IMR-90 (cell line): Measurements from ENCODE around the gene DPH6. TPM values are rescaled to one million over a fixed set of nuclear protein-coding genes. Genes with fewer than 3 reads are reported as not detected.

Experiments used
- ATAC-seq: fragments of 200-7000 bp; cut with Tn5 transposase; 2 replicates; pipeline ENCODE4 v1.9.1; 2020; ENCODE audit warnings: low read depth, mild to moderate bottlenecking, moderate library complexity
- BruUV-seq: library from RNA; stranded (reverse); fragments of 400-500 nt; replicated peaks from 2 replicates; lab custom pipeline; 2021; lab: Mats Ljungman, UMichigan
- CTCF ChIA-PET: fragments of 300-600 bp; formaldehyde crosslinking; extraction: SDS; loops from one replicate; lab custom pipeline; 2021; ENCODE audit warnings: antibody characterized with exemption; lab: Yijun Ruan, JAX
- POLR2A ChIA-PET: fragments of 300-600 bp; sonication (Branson Sonifier 250); formaldehyde crosslinking; loops from one replicate; lab custom pipeline; 2022; ENCODE audit warnings: antibody characterized with exemption; ENCODE audit not compliant: unreplicated experiment; lab: Charles Lee
- DNase-seq: peaks from one replicate; pipeline ENCODE4 v3.0.0; 2013
- H2AFZ ChIP-seq: replicated peaks from 2 replicates; pipeline ENCODE3; 2013; ENCODE audit warnings: low read length, mild to moderate bottlenecking; ENCODE audit not compliant: poor library complexity
- H2AK5ac ChIP-seq: 2 replicates; pipeline ENCODE4 v1.6.1; 2013; ENCODE audit warnings: low read depth, low read length, inconsistent platforms
- H2AK9ac ChIP-seq: replicated peaks from 2 replicates; pipeline ENCODE3; 2013; ENCODE audit warnings: mild to moderate bottlenecking, low read depth, low read length, moderate library complexity; ENCODE audit not compliant: poor library complexity
- H2BK120ac ChIP-seq: 2 replicates; pipeline ENCODE4 v1.6.1; 2013; ENCODE audit warnings: low read depth, low read length, inconsistent platforms
- H2BK15ac ChIP-seq: 3 replicates; pipeline ENCODE4 v1.6.1; 2013; ENCODE audit warnings: low read depth, low read length, inconsistent platforms
- H2BK20ac ChIP-seq: 2 replicates; pipeline ENCODE4 v1.6.1; 2013; ENCODE audit warnings: low read depth, mild to moderate bottlenecking, inconsistent platforms, low read length, moderate library complexity
- H2BK5ac ChIP-seq: 2 replicates; pipeline ENCODE4 v1.6.1; 2013; ENCODE audit warnings: mild to moderate bottlenecking, low read depth, low read length, inconsistent platforms; ENCODE audit not compliant: poor library complexity, severe bottlenecking
- H3K14ac ChIP-seq: replicated peaks from 2 replicates; pipeline ENCODE4 v1.6.1; 2013; ENCODE audit warnings: low read depth, low read length, inconsistent platforms
- H3K18ac ChIP-seq: 2 replicates; pipeline ENCODE4 v1.6.1; 2013; ENCODE audit warnings: low read depth, low read length, control low read depth
- H3K23ac ChIP-seq: 2 replicates; pipeline ENCODE4 v1.6.1; 2013; ENCODE audit warnings: low read depth, low read length, inconsistent platforms
- H3K27ac ChIP-seq: 2 replicates; pipeline ENCODE4 v1.5.1; 2013; ENCODE audit warnings: mild to moderate bottlenecking, control low read depth, low read length; ENCODE audit not compliant: insufficient read depth
- H3K27me3 ChIP-seq: 2 replicates; pipeline ENCODE4 v1.6.1; 2013; ENCODE audit warnings: low read length; ENCODE audit not compliant: control insufficient read depth, insufficient read depth
- H3K36me3 ChIP-seq: 2 replicates; pipeline ENCODE4 v1.6.1; 2013; ENCODE audit warnings: low read length, mixed read lengths; ENCODE audit not compliant: control insufficient read depth, insufficient read depth
- H3K4ac ChIP-seq: 2 replicates; pipeline ENCODE4 v1.6.1; 2013; ENCODE audit warnings: low read depth, low read length, inconsistent platforms
- H3K4me1 ChIP-seq: 2 replicates; pipeline ENCODE4 v1.6.1; 2013; ENCODE audit warnings: low read length, mixed read lengths; ENCODE audit not compliant: control insufficient read depth, insufficient read depth
- H3K4me2 ChIP-seq: 2 replicates; pipeline ENCODE4 v1.6.1; 2013; ENCODE audit warnings: low read depth, mild to moderate bottlenecking, control low read depth, low read length, moderate library complexity
- H3K4me3 ChIP-seq: 2 replicates; pipeline ENCODE4 v1.5.1; 2013; ENCODE audit warnings: low read depth, mild to moderate bottlenecking, control low read depth, low read length, moderate library complexity; ENCODE audit not compliant: insufficient read depth
- H3K56ac ChIP-seq: 2 replicates; pipeline ENCODE4 v1.6.1; 2013; ENCODE audit warnings: low read length, inconsistent platforms; ENCODE audit not compliant: insufficient read depth; ENCODE audit errors: extremely low read depth
- H3K79me1 ChIP-seq, 2 experiments: 2 replicates each; pipeline ENCODE4 v1.6.1; 2013; ENCODE audit warnings: low read length in 2 of 2, inconsistent platforms in 1 of 2, low read depth in 1 of 2
- H3K9ac ChIP-seq: 2 replicates; pipeline ENCODE4 v1.6.1; 2013; ENCODE audit warnings: low read depth, low read length, control low read depth
- H3K9me1 ChIP-seq: 2 replicates; pipeline ENCODE4 v1.6.1; 2013; ENCODE audit warnings: low read length, inconsistent platforms; ENCODE audit not compliant: insufficient read depth
- H3K9me3 ChIP-seq: 2 replicates; pipeline ENCODE4 v1.6.1; 2013; ENCODE audit warnings: low read length; ENCODE audit not compliant: control insufficient read depth, insufficient read depth
- H4K20me1 ChIP-seq: 2 replicates; pipeline ENCODE4 v1.6.1; 2013; ENCODE audit warnings: low read length, inconsistent platforms; ENCODE audit not compliant: insufficient read depth
- H4K5ac ChIP-seq: 2 replicates; pipeline ENCODE4 v1.6.1; 2013; ENCODE audit warnings: mild to moderate bottlenecking, low read depth, low read length, control low read depth
- H4K8ac ChIP-seq, 2 experiments: 2 replicates each; pipeline ENCODE4 v1.6.1; 2013; ENCODE audit warnings: low read depth in 2 of 2, low read length in 2 of 2, control low read depth in 1 of 2, inconsistent platforms in 1 of 2
- H4K91ac ChIP-seq: 2 replicates; pipeline ENCODE4 v1.6.1; 2013; ENCODE audit warnings: low read depth, low read length, inconsistent platforms; ENCODE audit not compliant: insufficient read depth
- CEBPB ChIP-seq: IDR thresholded peaks from 2 replicates; pipeline ENCODE4 v1.6.1; 2012; ENCODE audit warnings: low read depth, low read length, improper control_type of control experiment
- CHD1 ChIP-seq: IDR thresholded peaks from 2 replicates; pipeline ENCODE4 v1.6.1; 2012; ENCODE audit warnings: low read depth, low read length, improper control_type of control experiment
- FOS ChIP-seq: fragments of 150-350 bp; IDR thresholded peaks from 2 replicates; pipeline ENCODE4 v1.6.1; 2016; ENCODE audit warnings: low read depth, low read length
- MAFK ChIP-seq: IDR thresholded peaks from 2 replicates; pipeline ENCODE4 v1.6.1; 2012; ENCODE audit warnings: low read depth, low read length, improper control_type of control experiment
- MAZ ChIP-seq: IDR thresholded peaks from 2 replicates; pipeline ENCODE4 v1.6.1; 2012; ENCODE audit warnings: low read depth, mild to moderate bottlenecking, low read length, improper control_type of control experiment, moderate library complexity, borderline replicate concordance
- MXI1 ChIP-seq: IDR thresholded peaks from 2 replicates; pipeline ENCODE4 v1.6.1; 2012; ENCODE audit warnings: low read depth, mild to moderate bottlenecking, low read length, moderate library complexity, borderline replicate concordance
- NFE2L2 ChIP-seq: fragments of 150-350 bp; IDR thresholded peaks from 2 replicates; pipeline ENCODE4 v1.6.1; 2016; ENCODE audit warnings: low read depth, mild to moderate bottlenecking, low read length
- POLR2A ChIP-seq: IDR thresholded peaks from 2 replicates; pipeline ENCODE4 v1.6.1; 2012; ENCODE audit warnings: mild to moderate bottlenecking, low read depth, low read length
- RAD21 ChIP-seq: IDR thresholded peaks from 2 replicates; pipeline ENCODE4 v1.6.1; 2012; ENCODE audit warnings: low read length, improper control_type of control experiment
- RCOR1 ChIP-seq: IDR thresholded peaks from 2 replicates; pipeline ENCODE4 v1.6.1; 2012; ENCODE audit warnings: mild to moderate bottlenecking, low read length, improper control_type of control experiment; ENCODE audit not compliant: insufficient replicate concordance
- RFX5 ChIP-seq: IDR thresholded peaks from 2 replicates; pipeline ENCODE4 v1.8.0; 2012; ENCODE audit warnings: low read depth, mild to moderate bottlenecking, low read length, moderate library complexity
- SMC3 ChIP-seq: fragments of 150-350 bp; IDR thresholded peaks from 2 replicates; pipeline ENCODE4 v1.6.1; 2016; ENCODE audit warnings: low read depth, mild to moderate bottlenecking, antibody characterized with exemption, low read length, moderate library complexity
- WGBS, 2 experiments: methylation state at CpG; one replicate each; pipeline versions ENCODE4 v1.1.5 to v1.1.7; 2013; ENCODE audit warnings: missing lambda C conversion rate in 2 of 2; ENCODE audit not compliant: insufficient read length in 1 of 2; ENCODE audit errors: extremely low coverage in 2 of 2; 5-methylcytosine and 5-hydroxymethylcytosine counted together
- dilution Hi-C: fragments of 300-500 bp; cut with HindIII; formaldehyde crosslinking; loops from one replicate; pipeline ENCODE4 v1.14.3; 2018; ENCODE audit warnings: low sequenced_read_pairs; ENCODE audit not compliant: unreplicated experiment
- in situ Hi-C: fragments of 300-500 bp; cut with MboI; formaldehyde crosslinking; loops from 3 replicates; pipeline ENCODE4 v1.14.3; 2019; ENCODE audit warnings: low sequenced_read_pairs, inconsistent platforms, mixed read lengths
- intact Hi-C: fragments of 100-400 bp; cut with micrococcal nuclease; formaldehyde crosslinking; loops from 2 replicates; pipeline ENCODE4 v1.10.0; 2022
- polyA plus RNA-seq, 3 experiments: library from polyadenylated mRNA; depleted of rRNA; stranded (reverse); fragments of >200 nt; gene quantifications; 2 replicates each; pipeline ENCODE4 v1.2.3, GENCODE V29; 2012; ENCODE audit warnings: low replicate concordance in 1 of 3
- total RNA-seq: library from RNA; depleted of rRNA; stranded (reverse); fragments of >200 nt; gene quantifications from 2 replicates; pipeline ENCODE4 v1.2.3, GENCODE V29; 2012
- TF ChIP-seq, protein P1 (sequence below): conservative IDR thresholded peaks from 2 replicates; pipeline ENCODE4 v1.5.1; 2012; ENCODE audit warnings: mild to moderate bottlenecking, low read depth, low read length, improper control_type of control experiment
- TF ChIP-seq, protein P2 (sequence below): fragments of 150-350 bp; IDR thresholded peaks from 2 replicates; pipeline ENCODE4 v1.6.1; 2016; ENCODE audit warnings: low read depth, mild to moderate bottlenecking, low read length, moderate library complexity, borderline replicate concordance
- TF ChIP-seq, protein P3 (sequence below): fragments of 150-350 bp; IDR thresholded peaks from 2 replicates; pipeline ENCODE4 v1.6.1; 2017; ENCODE audit warnings: mild to moderate bottlenecking, antibody characterized with exemption, low read length, low read depth

The DPH6 gene
- total and polyA plus RNA-seq, 2 of the 4 experiments (the other 2 are of a cell fraction), result 6.1 to 8.1 TPM

- 0 out of 2 replicates have a peak, but pooled peaks cover 3% of the 10 kb centered on the region for H3K9me1 ChIP-seq
- peak overlapping the region; percentile 74 for H3K18ac ChIP-seq
- H3K23ac ChIP-seq, result no peak overlapping the region; the same call in 1 of the 2 replicates
- DNase-seq (no peak), ATAC-seq (no peak)
- H2BK5ac ChIP-seq, result peak overlapping the region; percentile 30
- POLR2A ChIA-PET, result no interaction called here
- H3K27ac ChIP-seq, result no peak overlapping the region; the same call in 1 of the 2 replicates
- no peaks in the 10 kb centered on the region for H4K20me1 ChIP-seq
- 0 out of 2 replicates have a peak, but pooled peaks cover 1% of the 10 kb centered on the region for H3K36me3 ChIP-seq
- peak overlapping the region; percentile 62 for H2BK20ac ChIP-seq
- no peak overlapping the region for H3K4me3 ChIP-seq
- H4K5ac ChIP-seq, result peak overlapping the region; percentile 63
- H3K79me1 ChIP-seq, result no peaks in the 10 kb centered on the region
- in situ Hi-C loops (no loop called here), intact Hi-C loops (no loop called here), dilution Hi-C loops (no loop called here)
- no peak overlapping the region for H3K4me2 ChIP-seq
- H3K14ac ChIP-seq, result peak overlapping the region; percentile 37
- no peak overlapping the region; the same call in 1 of the 2 replicates for H3K9ac ChIP-seq
- no peak overlapping the region for H3K56ac ChIP-seq
- no peaks in the 10 kb centered on the region for H3K27me3 ChIP-seq
- peak overlapping the region; percentile 11; the same call in 1 of the 2 replicates for H4K91ac ChIP-seq
- peak overlapping the region in 1 of 2 experiments; percentile 60; a peak in 2 of 4 replicates for H4K8ac ChIP-seq
- no TSS peak for BruUV-seq
- CTCF ChIA-PET, result no interaction called here
- peaks cover 6% of the 10 kb centered on the region; the same call in 1 of the 2 replicates for H3K4me1 ChIP-seq
- H2BK15ac ChIP-seq, result peak overlapping the region; percentile 54; the same call in 2 of the 3 replicates
- peak overlapping the region; percentile 8 for H3K4ac ChIP-seq
- H3K9me3 ChIP-seq, result 0 out of 2 replicates have a peak, but pooled peaks cover 2% of the 10 kb centered on the region
- WGBS, 2 experiments, result no CpG with 5 or more reads among the region's 3 CpGs
- TF ChIP-seq CEBPB (no peak), SMC3 (no peak), POLR2A (no peak), MAFK (no peak), RCOR1 (no peak), FOS (no peak), MXI1 (no peak), MAZ (no peak), NFE2L2 (no peak), CHD1 (no peak), RAD21 (no peak), RFX5 (no peak)
- TF ChIP-seq, protein P1, sequence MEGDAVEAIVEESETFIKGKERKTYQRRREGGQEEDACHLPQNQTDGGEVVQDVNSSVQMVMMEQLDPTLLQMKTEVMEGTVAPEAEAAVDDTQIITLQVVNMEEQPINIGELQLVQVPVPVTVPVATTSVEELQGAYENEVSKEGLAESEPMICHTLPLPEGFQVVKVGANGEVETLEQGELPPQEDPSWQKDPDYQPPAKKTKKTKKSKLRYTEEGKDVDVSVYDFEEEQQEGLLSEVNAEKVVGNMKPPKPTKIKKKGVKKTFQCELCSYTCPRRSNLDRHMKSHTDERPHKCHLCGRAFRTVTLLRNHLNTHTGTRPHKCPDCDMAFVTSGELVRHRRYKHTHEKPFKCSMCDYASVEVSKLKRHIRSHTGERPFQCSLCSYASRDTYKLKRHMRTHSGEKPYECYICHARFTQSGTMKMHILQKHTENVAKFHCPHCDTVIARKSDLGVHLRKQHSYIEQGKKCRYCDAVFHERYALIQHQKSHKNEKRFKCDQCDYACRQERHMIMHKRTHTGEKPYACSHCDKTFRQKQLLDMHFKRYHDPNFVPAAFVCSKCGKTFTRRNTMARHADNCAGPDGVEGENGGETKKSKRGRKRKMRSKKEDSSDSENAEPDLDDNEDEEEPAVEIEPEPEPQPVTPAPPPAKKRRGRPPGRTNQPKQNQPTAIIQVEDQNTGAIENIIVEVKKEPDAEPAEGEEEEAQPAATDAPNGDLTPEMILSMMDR, result no peak
- TF ChIP-seq, protein P2, sequence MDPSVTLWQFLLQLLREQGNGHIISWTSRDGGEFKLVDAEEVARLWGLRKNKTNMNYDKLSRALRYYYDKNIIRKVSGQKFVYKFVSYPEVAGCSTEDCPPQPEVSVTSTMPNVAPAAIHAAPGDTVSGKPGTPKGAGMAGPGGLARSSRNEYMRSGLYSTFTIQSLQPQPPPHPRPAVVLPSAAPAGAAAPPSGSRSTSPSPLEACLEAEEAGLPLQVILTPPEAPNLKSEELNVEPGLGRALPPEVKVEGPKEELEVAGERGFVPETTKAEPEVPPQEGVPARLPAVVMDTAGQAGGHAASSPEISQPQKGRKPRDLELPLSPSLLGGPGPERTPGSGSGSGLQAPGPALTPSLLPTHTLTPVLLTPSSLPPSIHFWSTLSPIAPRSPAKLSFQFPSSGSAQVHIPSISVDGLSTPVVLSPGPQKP, result no peak
- TF ChIP-seq, protein P3, sequence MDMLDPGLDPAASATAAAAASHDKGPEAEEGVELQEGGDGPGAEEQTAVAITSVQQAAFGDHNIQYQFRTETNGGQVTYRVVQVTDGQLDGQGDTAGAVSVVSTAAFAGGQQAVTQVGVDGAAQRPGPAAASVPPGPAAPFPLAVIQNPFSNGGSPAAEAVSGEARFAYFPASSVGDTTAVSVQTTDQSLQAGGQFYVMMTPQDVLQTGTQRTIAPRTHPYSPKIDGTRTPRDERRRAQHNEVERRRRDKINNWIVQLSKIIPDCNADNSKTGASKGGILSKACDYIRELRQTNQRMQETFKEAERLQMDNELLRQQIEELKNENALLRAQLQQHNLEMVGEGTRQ, result no peak
- H2AK5ac ChIP-seq, result 0 out of 2 replicates have a peak overlapping the region, but pooled peaks have one; percentile 43
- H2BK120ac ChIP-seq, result peak overlapping the region; percentile 78
- no peak overlapping the region for H2AK9ac ChIP-seq
- H2AFZ ChIP-seq, result no peak overlapping the region
Measured at GRCh38 chr15:35440265-35440664, 105.7 kb downstream of the DPH6 start.
